ENCODE data around the gene FBXL4.

Gene FBXL4

GRCh38 chr6:98976674-98977385 is 29.1 kb upstream of the FBXL4 start:
- Histone ChIP-seq H3K27me3 (ENCODE audit: insufficient read depth, low read length, poor library complexity) (peaks cover 3% of the 10 kb centered on the region), H3K4me1 (ENCODE audit: insufficient read depth, low read length) (no peaks in the 10 kb centered on the region; the same call in 1 of the 2 replicates), H3K9ac (ENCODE audit: low read depth, low read length) (no peak overlapping the region), H3K4me3 (ENCODE audit: low read depth in 1 of 2, low read length in 2 of 2) (no peak overlapping the region), H4K20me1 (ENCODE audit: insufficient read depth, low read length) (no peaks in the 10 kb centered on the region), H3K36me3 (ENCODE audit: insufficient read depth, low read length) (no peaks in the 10 kb centered on the region), H3K4me2 (ENCODE audit: insufficient read depth, low read length) (no peak overlapping the region), H3K79me2 (ENCODE audit: insufficient read depth, low read length) (no peaks in the 10 kb centered on the region), H2AFZ (ENCODE audit: low read depth, low read length) (no peak overlapping the region), H3K9me3 (ENCODE audit: insufficient read depth, low read length, severe bottlenecking) (no peaks in the 10 kb centered on the region), H3K27ac (ENCODE audit: low read length) (no peak overlapping the region)
- DNase-seq = no peak
- TF ChIP-seq CTCF (IDR thresholded peaks at IDR 0.05; ENCODE audit: borderline replicate concordance, extremely low read depth, low read length, poor library complexity, severe bottlenecking) (no peak), EZH2 (IDR thresholded peaks at IDR 0.05; ENCODE audit: borderline replicate concordance, low read depth, low read length, severe bottlenecking) (no peak)
- ATAC-seq (ENCODE audit: insufficient read depth, low read depth) = no peak

- Histone ChIP-seq H4K20me1 (ENCODE audit: insufficient read depth, low read length) (no peaks in the 10 kb centered on the region), H3K9ac (ENCODE audit: low read depth, low read length) (no peak overlapping the region), H3K4me1 (ENCODE audit: insufficient read depth, low read length) (no peaks in the 10 kb centered on the region; the same call in 1 of the 2 replicates), H3K79me2 (ENCODE audit: insufficient read depth, low read length) (no peaks in the 10 kb centered on the region), H3K9me3 (ENCODE audit: insufficient read depth, low read length, severe bottlenecking) (no peaks in the 10 kb centered on the region), H3K4me2 (ENCODE audit: insufficient read depth, low read length) (no peak overlapping the region), H3K27me3 (ENCODE audit: insufficient read depth, low read length, poor library complexity) (peaks cover 3% of the 10 kb centered on the region), H3K4me3 (ENCODE audit: low read depth in 1 of 2, low read length in 2 of 2) (no peak overlapping the region), H2AFZ (ENCODE audit: low read depth, low read length) (no peak overlapping the region), H3K27ac (ENCODE audit: low read length) (no peak overlapping the region), H3K36me3 (ENCODE audit: insufficient read depth, low read length) (no peaks in the 10 kb centered on the region)
- no peak for TF ChIP-seq EZH2 (IDR thresholded peaks at IDR 0.05; ENCODE audit: borderline replicate concordance, low read depth, low read length, severe bottlenecking)
- TF ChIP-seq CTCF (IDR thresholded peaks at IDR 0.05; ENCODE audit: borderline replicate concordance, extremely low read depth, low read length, poor library complexity, severe bottlenecking) = no peak
- no peak for ATAC-seq (ENCODE audit: insufficient read depth, low read depth)
- DNase-seq = no peak
Measured at GRCh38 chr6:98975421-98975820, 27.7 kb upstream of the FBXL4 start.

DNA sequence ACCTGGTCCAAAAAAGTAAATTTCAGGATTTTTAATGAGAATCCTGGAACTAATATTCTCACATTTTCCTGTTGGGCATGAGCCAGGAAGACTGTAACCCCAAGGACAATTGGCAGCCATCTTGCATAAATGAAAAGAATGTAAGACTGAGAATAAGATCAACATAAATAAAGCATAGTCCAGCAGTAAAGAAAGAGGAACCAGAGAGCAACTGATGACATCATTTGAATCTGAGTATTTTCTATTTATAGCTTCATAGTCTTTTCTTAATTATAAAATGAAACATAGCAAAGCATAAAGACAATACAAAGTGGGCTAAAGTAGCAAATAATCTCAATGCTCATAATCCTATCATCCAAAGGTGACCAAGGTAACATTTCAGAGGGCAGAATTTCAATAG is 26.6 kb upstream of the FBXL4 start:
- DNase-seq (no peak), ATAC-seq (ENCODE audit: insufficient read depth, low read depth) (no peak)
- Histone ChIP-seq H3K4me1 (ENCODE audit: insufficient read depth, low read length) (no peaks in the 10 kb centered on the region; the same call in 1 of the 2 replicates), H3K27me3 (ENCODE audit: insufficient read depth, low read length, poor library complexity) (peaks cover 3% of the 10 kb centered on the region), H2AFZ (ENCODE audit: low read depth, low read length) (no peak overlapping the region), H3K4me3 (ENCODE audit: low read depth in 1 of 2, low read length in 2 of 2) (no peak overlapping the region), H3K9ac (ENCODE audit: low read depth, low read length) (no peak overlapping the region), H3K79me2 (ENCODE audit: insufficient read depth, low read length) (no peaks in the 10 kb centered on the region), H3K9me3 (ENCODE audit: insufficient read depth, low read length, severe bottlenecking) (no peaks in the 10 kb centered on the region), H3K36me3 (ENCODE audit: insufficient read depth, low read length) (no peaks in the 10 kb centered on the region), H4K20me1 (ENCODE audit: insufficient read depth, low read length) (no peaks in the 10 kb centered on the region), H3K4me2 (ENCODE audit: insufficient read depth, low read length) (no peak overlapping the region), H3K27ac (ENCODE audit: low read length) (no peak overlapping the region)
- TF ChIP-seq CTCF (IDR thresholded peaks at IDR 0.05; ENCODE audit: borderline replicate concordance, extremely low read depth, low read length, poor library complexity, severe bottlenecking) = no peak
- TF ChIP-seq EZH2 (IDR thresholded peaks at IDR 0.05; ENCODE audit: borderline replicate concordance, low read depth, low read length, severe bottlenecking) = no peak

Data from DND-41 (cell line).